Astrocyte (in vitro differentiated cells and primary cell): Measurements from ENCODE around the gene SPAST. TPM values are rescaled to one million over a fixed set of nuclear protein-coding genes. Genes with fewer than 3 reads are reported as not detected.
"Not testable (repeated sequence)": the region's sequence is repeated elsewhere in the genome, so short reads cannot be mapped to it uniquely, and the experiment has no call there.

Experiments
- DNase-seq: peaks from one replicate; pipeline ENCODE4 v3.0.0-alpha.2; 2010; ENCODE audit warnings: low read depth
- FAIRE-seq: peaks from 2 replicates; lab custom pipeline; 2011; peaks lifted over from hg19 to GRCh38; lab: Jason Lieb, UNC
- H2AFZ ChIP-seq: 2 replicates; pipeline ENCODE4 v1.6.0; 2012; ENCODE audit warnings: low read depth, low read length, inconsistent platforms
- H3K27ac ChIP-seq: 2 replicates; pipeline ENCODE4 v1.5.1; 2011; ENCODE audit warnings: low read depth, low read length, inconsistent platforms
- H3K27me3 ChIP-seq: 2 replicates; pipeline ENCODE4 v1.6.0; 2011; ENCODE audit warnings: low read length, inconsistent platforms; ENCODE audit not compliant: insufficient read depth
- H3K36me3 ChIP-seq: 2 replicates; pipeline ENCODE4 v1.5.1; 2011; ENCODE audit warnings: low read length, inconsistent platforms; ENCODE audit not compliant: insufficient read depth
- H3K4me1 ChIP-seq: 2 replicates; pipeline ENCODE4 v1.5.1; 2011; ENCODE audit warnings: low read length, inconsistent platforms; ENCODE audit not compliant: insufficient read depth
- H3K4me2 ChIP-seq: 2 replicates; pipeline ENCODE4 v1.6.0; 2012; ENCODE audit warnings: low read length, inconsistent platforms
- H3K4me3 ChIP-seq: 2 replicates; pipeline ENCODE4 v1.5.1; 2011; ENCODE audit warnings: low read depth, mild to moderate bottlenecking, low read length, inconsistent platforms; ENCODE audit not compliant: insufficient read depth
- H3K79me2 ChIP-seq: 2 replicates; pipeline ENCODE4 v1.6.0; 2012; ENCODE audit warnings: mild to moderate bottlenecking, low read length, inconsistent platforms; ENCODE audit not compliant: insufficient read depth
- H3K9ac ChIP-seq: 2 replicates; pipeline ENCODE4 v1.6.0; 2012; ENCODE audit warnings: mild to moderate bottlenecking, low read length, inconsistent platforms
- H3K9me3 ChIP-seq: 2 replicates; pipeline ENCODE4 v1.5.1; 2012; ENCODE audit warnings: low read depth, mild to moderate bottlenecking, low read length, inconsistent platforms; ENCODE audit not compliant: insufficient read depth
- H4K20me1 ChIP-seq: 2 replicates; pipeline ENCODE4 v1.6.0; 2012; ENCODE audit warnings: low read length, inconsistent platforms; ENCODE audit not compliant: insufficient read depth
- H3K27ac Mint-ChIP-seq: one replicate; pipeline ENCODE4 v1.8.0; 2021; ENCODE audit warnings: mild to moderate bottlenecking, mixed read lengths; ENCODE audit not compliant: unreplicated experiment
- H3K27me3 Mint-ChIP-seq: one replicate; pipeline ENCODE4 v1.8.0; 2021; ENCODE audit warnings: low read depth, mixed read lengths; ENCODE audit not compliant: unreplicated experiment
- H3K36me3 Mint-ChIP-seq: one replicate; pipeline ENCODE4 v1.8.0; 2021; ENCODE audit warnings: low read depth, mixed read lengths; ENCODE audit not compliant: unreplicated experiment
- H3K4me1 Mint-ChIP-seq: one replicate; pipeline ENCODE4 v1.8.0; 2021; ENCODE audit warnings: low read depth, mixed read lengths; ENCODE audit not compliant: unreplicated experiment
- H3K4me3 Mint-ChIP-seq: one replicate; pipeline ENCODE4 v1.8.0; 2021; ENCODE audit warnings: mild to moderate bottlenecking, moderate library complexity, mixed read lengths; ENCODE audit not compliant: unreplicated experiment
- H3K9me3 Mint-ChIP-seq: one replicate; pipeline ENCODE4 v1.8.0; 2021; ENCODE audit warnings: mild to moderate bottlenecking, mixed read lengths; ENCODE audit not compliant: unreplicated experiment
- total RNA-seq: library from RNA; stranded (reverse); gene quantifications from 2 replicates; pipeline ENCODE4 v1.2.1, GENCODE V29; 2021
- TF ChIP-seq, protein P1 (sequence below): IDR thresholded peaks from 2 replicates; pipeline ENCODE4 v1.5.1; 2011; ENCODE audit warnings: low read depth, mild to moderate bottlenecking, inconsistent platforms, low read length, moderate library complexity; ENCODE audit not compliant: insufficient read depth

Gene SPAST
- total RNA-seq, 1 donor from 2014 or later, result 18.0 TPM

DNA sequence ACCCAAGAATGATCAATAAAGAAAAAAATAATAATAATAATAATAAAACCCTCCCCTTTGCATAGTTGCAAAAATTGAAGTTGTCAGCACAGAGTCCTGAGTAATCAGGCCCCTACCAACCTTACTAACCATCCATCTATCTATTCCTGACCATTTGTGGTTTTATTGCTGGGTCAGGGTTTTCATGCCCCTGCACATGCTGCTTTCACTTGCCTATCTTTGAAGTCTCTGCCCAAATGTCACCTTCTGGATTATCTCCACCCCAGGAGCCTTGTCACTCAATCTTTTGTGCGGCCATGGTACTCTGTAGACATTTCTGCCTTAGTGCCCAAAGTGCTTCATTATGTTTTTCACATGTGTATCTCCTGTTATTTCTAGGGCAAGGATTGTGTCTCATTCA, 137.5 kb downstream of the SPAST start:
- DNase-seq (no peak), FAIRE-seq (no peak)
- Mint-ChIP-seq H3K9me3 (no peaks in the 10 kb centered on the region), H3K4me1 (peaks cover 10% of the 10 kb centered on the region), H3K4me3 (no peak overlapping the region), H3K27me3 (no peaks in the 10 kb centered on the region), H3K27ac (no peak overlapping the region), H3K36me3 (peaks cover 12% of the 10 kb centered on the region)
- Histone ChIP-seq H3K4me1 (no peaks in the 10 kb centered on the region), H3K27me3 (no peaks in the 10 kb centered on the region), H4K20me1 (no peaks in the 10 kb centered on the region), H3K4me3 (no peak overlapping the region), H3K9ac (no peak overlapping the region), H2AFZ (no peak overlapping the region), H3K79me2 (no peaks in the 10 kb centered on the region), H3K27ac (no peak overlapping the region), H3K9me3 (no peaks in the 10 kb centered on the region), H3K36me3 (peaks cover 20% of the 10 kb centered on the region), H3K4me2 (no peak overlapping the region)
- TF ChIP-seq, protein P1, sequence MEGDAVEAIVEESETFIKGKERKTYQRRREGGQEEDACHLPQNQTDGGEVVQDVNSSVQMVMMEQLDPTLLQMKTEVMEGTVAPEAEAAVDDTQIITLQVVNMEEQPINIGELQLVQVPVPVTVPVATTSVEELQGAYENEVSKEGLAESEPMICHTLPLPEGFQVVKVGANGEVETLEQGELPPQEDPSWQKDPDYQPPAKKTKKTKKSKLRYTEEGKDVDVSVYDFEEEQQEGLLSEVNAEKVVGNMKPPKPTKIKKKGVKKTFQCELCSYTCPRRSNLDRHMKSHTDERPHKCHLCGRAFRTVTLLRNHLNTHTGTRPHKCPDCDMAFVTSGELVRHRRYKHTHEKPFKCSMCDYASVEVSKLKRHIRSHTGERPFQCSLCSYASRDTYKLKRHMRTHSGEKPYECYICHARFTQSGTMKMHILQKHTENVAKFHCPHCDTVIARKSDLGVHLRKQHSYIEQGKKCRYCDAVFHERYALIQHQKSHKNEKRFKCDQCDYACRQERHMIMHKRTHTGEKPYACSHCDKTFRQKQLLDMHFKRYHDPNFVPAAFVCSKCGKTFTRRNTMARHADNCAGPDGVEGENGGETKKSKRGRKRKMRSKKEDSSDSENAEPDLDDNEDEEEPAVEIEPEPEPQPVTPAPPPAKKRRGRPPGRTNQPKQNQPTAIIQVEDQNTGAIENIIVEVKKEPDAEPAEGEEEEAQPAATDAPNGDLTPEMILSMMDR, result no peak

DNA sequence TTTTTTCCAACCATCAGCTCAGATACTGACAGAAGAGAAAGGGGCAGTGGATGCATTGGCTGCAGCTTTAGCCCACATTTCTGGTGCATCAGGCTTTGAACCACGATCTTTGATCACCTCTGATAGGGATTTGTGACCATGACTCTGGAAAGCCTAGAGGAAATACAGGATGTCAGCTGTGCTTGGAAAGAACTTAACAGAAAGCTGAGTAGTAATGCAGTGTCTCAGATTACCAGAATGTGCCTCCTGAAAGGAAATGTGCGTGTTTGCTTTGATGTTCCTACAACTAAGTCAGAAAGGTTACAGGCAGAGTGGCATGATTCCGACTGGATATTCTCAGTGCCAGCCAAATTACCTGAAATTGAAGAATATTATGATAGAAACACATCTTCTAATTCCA, 140.1 kb downstream of the SPAST start:
- not testable (repeated sequence) for H3K27me3 Mint-ChIP-seq, H4K20me1 ChIP-seq, H2AFZ ChIP-seq, DNase-seq, H3K79me2 ChIP-seq, H3K4me2 ChIP-seq, H3K4me3 ChIP-seq, H3K27ac ChIP-seq, FAIRE-seq, H3K4me3 Mint-ChIP-seq, H3K9ac ChIP-seq, H3K27me3 ChIP-seq, H3K9me3 ChIP-seq, H3K4me1 Mint-ChIP-seq, H3K9me3 Mint-ChIP-seq, H3K27ac Mint-ChIP-seq, H3K4me1 ChIP-seq
- peaks cover 10% of the 10 kb centered on the region for H3K36me3 ChIP-seq
- H3K36me3 Mint-ChIP-seq, result peaks cover 14% of the 10 kb centered on the region

Other genes starting within 250 kb of the SPAST start
- 59.7 and 65.2 TPM in 2 replicates for gene MEMO1, start 52.5 kb upstream of the SPAST start, total RNA-seq
- 63.7 and 71.1 TPM in 2 replicates for gene DPY30, start 23.8 kb upstream of the SPAST start, total RNA-seq
- gene SLC30A6, start 102.3 kb downstream of the SPAST start, total RNA-seq, result 29.6 and 30.4 TPM in 2 replicates
- gene NLRC4, start 201.3 kb downstream of the SPAST start, total RNA-seq, result not detected in 2 replicates
- 52.3 and 53.5 TPM in 2 replicates for gene YIPF4, start 214.3 kb downstream of the SPAST start, total RNA-seq